Measurements from ENCODE around the gene EIF1AX.

DNA sequence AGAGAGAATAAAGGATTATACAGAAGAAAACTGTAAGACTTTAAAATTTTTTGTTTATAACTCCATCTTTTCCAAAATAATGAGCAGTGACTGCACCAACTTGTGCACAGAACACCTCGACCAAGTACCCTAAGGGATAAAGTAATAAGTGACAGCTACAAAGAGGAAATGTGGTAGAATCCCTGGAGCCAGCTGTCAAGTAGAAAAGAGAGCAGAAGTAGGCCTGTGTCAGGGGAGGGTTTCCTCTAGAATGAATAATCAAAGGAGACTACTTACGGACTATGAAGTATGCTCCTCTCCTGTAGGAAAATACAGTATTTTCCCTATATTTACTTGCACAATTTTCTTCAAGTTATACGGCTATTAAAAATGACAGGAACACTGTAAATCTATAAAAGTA lies 1.2 kb downstream of the EIF1AX start:
- TF ChIP-seq, protein P1, sequence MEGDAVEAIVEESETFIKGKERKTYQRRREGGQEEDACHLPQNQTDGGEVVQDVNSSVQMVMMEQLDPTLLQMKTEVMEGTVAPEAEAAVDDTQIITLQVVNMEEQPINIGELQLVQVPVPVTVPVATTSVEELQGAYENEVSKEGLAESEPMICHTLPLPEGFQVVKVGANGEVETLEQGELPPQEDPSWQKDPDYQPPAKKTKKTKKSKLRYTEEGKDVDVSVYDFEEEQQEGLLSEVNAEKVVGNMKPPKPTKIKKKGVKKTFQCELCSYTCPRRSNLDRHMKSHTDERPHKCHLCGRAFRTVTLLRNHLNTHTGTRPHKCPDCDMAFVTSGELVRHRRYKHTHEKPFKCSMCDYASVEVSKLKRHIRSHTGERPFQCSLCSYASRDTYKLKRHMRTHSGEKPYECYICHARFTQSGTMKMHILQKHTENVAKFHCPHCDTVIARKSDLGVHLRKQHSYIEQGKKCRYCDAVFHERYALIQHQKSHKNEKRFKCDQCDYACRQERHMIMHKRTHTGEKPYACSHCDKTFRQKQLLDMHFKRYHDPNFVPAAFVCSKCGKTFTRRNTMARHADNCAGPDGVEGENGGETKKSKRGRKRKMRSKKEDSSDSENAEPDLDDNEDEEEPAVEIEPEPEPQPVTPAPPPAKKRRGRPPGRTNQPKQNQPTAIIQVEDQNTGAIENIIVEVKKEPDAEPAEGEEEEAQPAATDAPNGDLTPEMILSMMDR (IDR thresholded peaks at IDR 0.05; ENCODE audit: borderline replicate concordance, extremely low read depth, low read length, poor library complexity, severe bottlenecking): no peak
- TF ChIP-seq EZH2 (IDR thresholded peaks at IDR 0.05; ENCODE audit: borderline replicate concordance, low read depth, low read length, severe bottlenecking): no peak

Measured in DND-41 (cell line).